HCT116 (cell line): ENCODE data around the gene VPS37D. TPM values are rescaled to one million over a fixed set of nuclear protein-coding genes. Genes with fewer than 3 reads are reported as not detected.

Experiments
- ATAC-seq: fragments of 200-7000 bp; cut with Tn5 transposase; 2 replicates; pipeline ENCODE4 v1.9.1; 2020; ENCODE audit warnings: mild to moderate bottlenecking, moderate library complexity
- BruUV-seq: library from RNA; stranded (reverse); fragments of 400-500 nt; replicated peaks from 2 replicates; lab custom pipeline; 2021; lab: Mats Ljungman, UMichigan
- CTCF ChIA-PET: fragments of 300-600 bp; sonication (Branson Sonifier 250); formaldehyde crosslinking; loops from one replicate; lab custom pipeline; 2021; ENCODE audit warnings: antibody characterized with exemption; lab: Charles Lee
- POLR2A ChIA-PET: fragments of 300-600, 350-600 bp; sonication (Branson Sonifier 250); formaldehyde crosslinking; loops from one replicate; lab custom pipeline; 2021; ENCODE audit warnings: antibody characterized with exemption; lab: Charles Lee
- RAD21 ChIA-PET, 2 experiments: fragments of 300-600 bp; sonication (Branson Sonifier 250); formaldehyde crosslinking; loops; one replicate each; lab custom pipeline; 2023; ENCODE audit warnings: low total read pairs in 2 of 2; ENCODE audit not compliant: uncharacterized antibody in 2 of 2, unreplicated experiment in 2 of 2, low non-redundant PET in 1 of 2; lab: Charles Lee
- DNase-seq: peaks from one replicate; pipeline ENCODE4 v3.0.0-alpha.2; 2010; ENCODE audit warnings: low read depth, low spot score
- H2AFZ ChIP-seq: fragments of 200-600 bp; shearing (Covaris generic), sonication (generic); 2 replicates; pipeline ENCODE4 v1.6.1; 2017; ENCODE audit warnings: low read depth, mixed run types, mixed read lengths, antibody characterized with exemption, low read length; ENCODE audit not compliant: poor library complexity, severe bottlenecking
- H3K27ac ChIP-seq: 2 replicates; pipeline ENCODE4 v1.5.1; 2012; ENCODE audit warnings: low read depth, low read length
- H3K27me3 ChIP-seq: fragments of 200-600 bp; sonication (generic); 2 replicates; pipeline ENCODE4 v1.6.1; 2016; ENCODE audit warnings: mixed run types, low read length, mixed read lengths; ENCODE audit not compliant: insufficient read depth
- H3K36me3 ChIP-seq, 2 experiments: fragments of 200-500 bp in 1 of 2; fragments of 200-600 bp in 1 of 2; sonication (Bioruptor generic) in 1 of 2; sonication (generic) in 1 of 2; 2 replicates each; pipeline versions ENCODE4 v1.5.1 to v1.6.1; 2014 to 2016; ENCODE audit warnings: low read length in 2 of 2, inconsistent platforms in 1 of 2, mixed read lengths in 1 of 2, mixed run types in 1 of 2; ENCODE audit not compliant: insufficient read depth in 2 of 2, control insufficient read depth in 1 of 2
- H3K4me1 ChIP-seq, 2 experiments: fragments of 200-600 bp in 1 of 2; sonication (generic) in 1 of 2; 2 replicates each; pipeline versions ENCODE4 v1.5.1 to v1.6.1; 2012 to 2017; ENCODE audit warnings: low read length in 2 of 2, inconsistent platforms in 1 of 2, mild to moderate bottlenecking in 1 of 2, mixed read lengths in 1 of 2, mixed run types in 1 of 2, moderate library complexity in 1 of 2; ENCODE audit not compliant: insufficient read depth in 2 of 2, control insufficient read depth in 1 of 2
- H3K4me2 ChIP-seq: fragments of 200-600 bp; sonication (generic); 2 replicates; pipeline ENCODE4 v1.6.1; 2017; ENCODE audit warnings: mixed run types, low read length, mixed read lengths
- H3K4me3 ChIP-seq, 2 experiments: fragments of 200-600 bp in 1 of 2; sonication (generic) in 1 of 2; replicated peaks in 1 of 2; 2 replicates each; pipeline ENCODE4 v1.5.1; 2011 to 2016; ENCODE audit warnings: low read length in 2 of 2, control low read depth in 1 of 2, low read depth in 1 of 2, mild to moderate bottlenecking in 1 of 2, mixed read lengths in 1 of 2, mixed run types in 1 of 2
- H3K79me2 ChIP-seq: fragments of 200-600 bp; sonication (generic); 2 replicates; pipeline ENCODE4 v1.6.1; 2017; ENCODE audit warnings: mild to moderate bottlenecking, mixed run types, low read length, moderate library complexity, mixed read lengths; ENCODE audit not compliant: insufficient read depth
- H3K9ac ChIP-seq: fragments of 200-600 bp; sonication (generic); 2 replicates; pipeline ENCODE4 v1.6.1; 2016; ENCODE audit warnings: low read length, mixed read lengths
- H3K9me2 ChIP-seq: fragments of 200-600 bp; sonication (generic), shearing (Covaris generic); 2 replicates; pipeline ENCODE4 v1.6.1; 2017; ENCODE audit warnings: mixed run types, mild to moderate bottlenecking, moderate library complexity; ENCODE audit not compliant: insufficient read depth
- H3K9me3 ChIP-seq, 2 experiments: fragments of 200-500 bp in 1 of 2; fragments of 200-600 bp in 1 of 2; sonication (Bioruptor generic) in 1 of 2; sonication (generic) in 1 of 2; 2 replicates each; pipeline ENCODE4 v1.6.1; 2014 to 2017; ENCODE audit warnings: low read length in 2 of 2, mixed read lengths in 2 of 2, inconsistent platforms in 1 of 2, low read depth in 1 of 2, mild to moderate bottlenecking in 1 of 2, mixed run types in 1 of 2, moderate library complexity in 1 of 2; ENCODE audit not compliant: control insufficient read depth in 1 of 2, insufficient read depth in 1 of 2
- H4K20me1 ChIP-seq: fragments of 200-600 bp; sonication (generic), shearing (Covaris generic); 2 replicates; pipeline ENCODE4 v1.6.1; 2017; ENCODE audit warnings: mixed run types, mild to moderate bottlenecking, moderate library complexity; ENCODE audit not compliant: insufficient read depth
- CBX3 ChIP-seq: IDR thresholded peaks from 2 replicates; pipeline ENCODE4 v1.6.1; 2012; ENCODE audit warnings: low read depth
- CTCF ChIP-seq, 3 experiments: fragments of 200-600 bp in 1 of 3; sonication (generic) in 1 of 3; IDR thresholded peaks in 2 of 3; conservative IDR thresholded peaks in 1 of 3; 2 replicates each; pipeline ENCODE4 v1.5.1; 2012 to 2017; ENCODE audit warnings: low read depth in 2 of 3, low read length in 2 of 3, antibody characterized with exemption in 1 of 3, borderline replicate concordance in 1 of 3, control low read depth in 1 of 3, mild to moderate bottlenecking in 1 of 3, mixed read lengths in 1 of 3, mixed run types in 1 of 3, moderate library complexity in 1 of 3; ENCODE audit not compliant: insufficient read depth in 1 of 3
- POLR2A ChIP-seq: IDR thresholded peaks from 2 replicates; pipeline ENCODE4 v1.7.0; 2011; ENCODE audit warnings: borderline replicate concordance; ENCODE audit not compliant: insufficient read depth, insufficient read length; ENCODE audit errors: extremely low read depth
- POLR2AphosphoS5 ChIP-seq: IDR thresholded peaks from 2 replicates; pipeline ENCODE4 v1.6.1; 2011; ENCODE audit warnings: mild to moderate bottlenecking, low read depth, low read length, moderate library complexity
- RAD21 ChIP-seq: IDR thresholded peaks from 2 replicates; pipeline ENCODE4 v1.6.1; 2012; ENCODE audit warnings: low read depth, mild to moderate bottlenecking
- SP1 ChIP-seq: IDR thresholded peaks from 2 replicates; pipeline ENCODE4 v1.6.1; 2012; ENCODE audit warnings: low read depth
- TCF7L2 ChIP-seq: IDR thresholded peaks from 2 replicates; pipeline ENCODE4 v1.7.0; 2011; ENCODE audit warnings: borderline replicate concordance, inconsistent platforms; ENCODE audit not compliant: insufficient read depth, insufficient read length; ENCODE audit errors: extremely low read depth
- YY1 ChIP-seq: IDR thresholded peaks from 2 replicates; pipeline ENCODE4 v1.6.1; 2011; ENCODE audit warnings: low read length, low read depth, moderate library complexity, mild to moderate bottlenecking; ENCODE audit not compliant: insufficient replicate concordance; ENCODE audit errors: extremely low read depth
- ZFX ChIP-seq: fragments of 450-650 bp; IDR thresholded peaks from 2 replicates; pipeline ENCODE4 v1.6.1; 2017
- intact Hi-C: fragments of 100-400 bp; cut with micrococcal nuclease; formaldehyde crosslinking; loops from 2 replicates; pipeline ENCODE4 v1.10.0; 2022
- total RNA-seq: library from RNA; stranded (reverse); gene quantifications from one replicate; pipeline ENCODE4 v1.2.1, GENCODE V29; 2021; ENCODE audit not compliant: unreplicated experiment
- TF ChIP-seq, protein P1 (sequence below): IDR thresholded peaks from 2 replicates; pipeline ENCODE4 v1.6.1; 2012

Gene VPS37D
- total RNA-seq, 1 experiment from 2014 or later = 9.5 TPM

DNA sequence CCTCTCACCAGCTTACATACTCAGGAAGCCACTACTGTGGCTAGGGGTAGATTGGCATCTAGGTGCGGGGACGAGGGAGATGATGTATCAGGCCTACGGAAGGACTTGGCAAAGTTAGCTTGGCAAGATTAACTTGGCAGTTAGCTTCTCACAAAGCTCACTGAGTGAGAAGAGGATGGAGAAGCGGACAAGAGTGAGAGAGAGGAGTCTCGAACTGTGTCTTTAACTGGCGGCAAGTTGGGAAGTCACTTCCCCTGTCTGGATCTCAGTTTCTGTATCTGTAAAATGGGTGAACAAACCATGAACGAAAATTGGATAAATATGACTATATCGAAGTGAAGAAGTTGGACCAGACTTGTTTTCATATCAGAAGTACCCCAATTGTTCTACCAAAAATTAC lies 33.8 kb upstream of the VPS37D start:
- H3K9me2 ChIP-seq = no peaks in the 10 kb centered on the region
- no peaks in the 10 kb centered on the region; the same call in 1 of the 2 replicates for H3K79me2 ChIP-seq
- intact Hi-C loops = no loop called here
- no peaks in the 10 kb centered on the region for H3K27me3 ChIP-seq
- RAD21 ChIA-PET = no interaction called here
- H3K9ac ChIP-seq = no peak overlapping the region
- no peak overlapping the region for H3K27ac ChIP-seq
- no peaks in the 10 kb centered on the region for H3K9me3 ChIP-seq
- CTCF ChIA-PET = no interaction called here
- no TSS peak for BruUV-seq
- H3K4me2 ChIP-seq = no peak overlapping the region
- POLR2A ChIA-PET = no interaction called here
- no peak for ATAC-seq
- H4K20me1 ChIP-seq = no peaks in the 10 kb centered on the region
- TF ChIP-seq CTCF (IDR thresholded peaks at IDR 0.05 in 2 of 3, conservative IDR thresholded peaks at IDR 0.05 in 1 of 3; ENCODE audit: borderline replicate concordance in 1 of 3, insufficient read depth in 1 of 3, low read depth in 2 of 3, low read length in 2 of 3) = no peak
- no peak for TF ChIP-seq CBX3
- TF ChIP-seq POLR2AphosphoS5 = no peak
- TF ChIP-seq POLR2A = no peak
- no peak for TF ChIP-seq SP1
- TF ChIP-seq ZFX = no peak
- no peak for TF ChIP-seq YY1
- no peak for TF ChIP-seq TCF7L2
- TF ChIP-seq RAD21 = no peak
- TF ChIP-seq, protein P1, sequence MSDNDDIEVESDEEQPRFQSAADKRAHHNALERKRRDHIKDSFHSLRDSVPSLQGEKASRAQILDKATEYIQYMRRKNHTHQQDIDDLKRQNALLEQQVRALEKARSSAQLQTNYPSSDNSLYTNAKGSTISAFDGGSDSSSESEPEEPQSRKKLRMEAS = no peak
- TF ChIP-seq, all 23 proteins: peak for 0
- peaks cover 53 to 85% of the 10 kb centered on the region in 2 experiments for H3K4me1 ChIP-seq
- no peak for DNase-seq
- H3K36me3 ChIP-seq = no peaks in the 10 kb centered on the region
- no peak overlapping the region for H2AFZ ChIP-seq
- H3K4me3 ChIP-seq = no peak overlapping the region
